GM12878 (cell line): Measurements from ENCODE around the gene CRYBA2. TPM values are rescaled to one million over a fixed set of nuclear protein-coding genes. Genes with fewer than 3 reads are reported as not detected.

Source experiments
- ATAC-seq: fragments of 200-7000 bp; cut with Tn5 transposase; 3 replicates; pipeline ENCODE4 v1.9.1; 2020; ENCODE audit warnings: mild to moderate bottlenecking, moderate library complexity
- BruUV-seq: library from RNA; stranded (reverse); fragments of 400-500 nt; replicated peaks from 2 replicates; lab custom pipeline; 2021; lab: Mats Ljungman, UMichigan
- CTCF ChIA-PET: fragments of 300-600 bp; sonication (Branson Sonifier 250); formaldehyde crosslinking; extraction: SDS; loops from one replicate; lab custom pipeline; 2021; ENCODE audit warnings: inconsistent platforms; lab: Yijun Ruan, JAX
- POLR2A ChIA-PET: fragments of 350-600 bp; formaldehyde crosslinking; extraction: SDS; loops from one replicate; lab custom pipeline; 2021; ENCODE audit warnings: inconsistent platforms; lab: Charles Lee
- RAD21 ChIA-PET: fragments of 300-600 bp; sonication (Branson Sonifier 250); formaldehyde crosslinking; loops from one replicate; lab custom pipeline; 2023; ENCODE audit warnings: antibody characterized with exemption; ENCODE audit not compliant: unreplicated experiment; lab: Charles Lee
- SMC1A ChIA-PET: fragments of 300-600 bp; sonication (Branson Sonifier 250); formaldehyde crosslinking; loops from one replicate; lab custom pipeline; 2023; ENCODE audit not compliant: unreplicated experiment, uncharacterized antibody; lab: Charles Lee
- DNase-seq: peaks from one replicate; pipeline ENCODE4 v3.0.0-alpha.2; 2011; ENCODE audit warnings: low read depth, low spot score
- FAIRE-seq: peaks from 3 replicates; lab custom pipeline; 2011; peaks lifted over from hg19 to GRCh38; lab: Jason Lieb, UNC
- H2AFZ ChIP-seq: 2 replicates; pipeline ENCODE4 v1.6.0; 2011; ENCODE audit warnings: low read depth, low read length, control low read depth; ENCODE audit not compliant: control insufficient read depth
- H3K27ac ChIP-seq: 2 replicates; pipeline ENCODE4 v1.5.1; 2011; ENCODE audit warnings: control low read depth; ENCODE audit not compliant: control insufficient read depth, insufficient read depth
- H3K27me3 ChIP-seq, 2 experiments: replicated peaks in 1 of 2; 2 replicates each; pipeline versions ENCODE4 v1.6.0 to v1.6.1; 2011; ENCODE audit warnings: low read length in 1 of 2; ENCODE audit not compliant: control insufficient read depth in 2 of 2, insufficient read depth in 2 of 2
- H3K36me3 ChIP-seq, 2 experiments: 2 replicates each; pipeline ENCODE4 v1.5.1; 2011; ENCODE audit warnings: low read length in 1 of 2; ENCODE audit not compliant: control insufficient read depth in 2 of 2, insufficient read depth in 2 of 2
- H3K4me1 ChIP-seq: 2 replicates; pipeline ENCODE4 v1.6.1; 2011; ENCODE audit warnings: mild to moderate bottlenecking, low read length, moderate library complexity, mixed read lengths; ENCODE audit not compliant: control insufficient read depth, insufficient read depth
- H3K4me2 ChIP-seq: 2 replicates; pipeline ENCODE4 v1.6.0; 2011; ENCODE audit warnings: control low read depth; ENCODE audit not compliant: control insufficient read depth, insufficient read depth
- H3K4me3 ChIP-seq: fragments of 200-600 bp; sonication (generic); 2 replicates; pipeline ENCODE4 v1.5.1; 2016
- H3K79me2 ChIP-seq: 2 replicates; pipeline ENCODE4 v1.6.0; 2011; ENCODE audit warnings: low read length; ENCODE audit not compliant: control insufficient read depth, insufficient read depth
- H3K9ac ChIP-seq: 2 replicates; pipeline ENCODE4 v1.8.0; 2011; ENCODE audit warnings: low read length, control low read depth, mixed read lengths; ENCODE audit not compliant: control insufficient read depth, insufficient read depth
- H3K9me3 ChIP-seq: replicated peaks from 3 replicates; pipeline ENCODE4 v1.5.1; 2011; ENCODE audit warnings: mild to moderate bottlenecking, low read length; ENCODE audit not compliant: control insufficient read depth, insufficient read depth
- H4K20me1 ChIP-seq: 2 replicates; pipeline ENCODE4 v1.6.0; 2011; ENCODE audit not compliant: control insufficient read depth, insufficient read depth
- E2F4 ChIP-seq: IDR thresholded peaks from 2 replicates; pipeline ENCODE4 v1.6.1; 2012; ENCODE audit warnings: low read depth, low read length, improper control_type of control experiment
- ELK1 ChIP-seq: IDR thresholded peaks from 2 replicates; pipeline ENCODE4 v1.6.1; 2012; ENCODE audit warnings: low read depth, low read length, improper control_type of control experiment
- EP300 ChIP-seq, 2 experiments: fragments of 150-350 bp in 1 of 2; IDR thresholded peaks; 2 replicates each; pipeline ENCODE4 v1.6.1; 2011 to 2012; ENCODE audit warnings: low read depth in 2 of 2, low read length in 2 of 2, borderline replicate concordance in 1 of 2, improper control_type of control experiment in 1 of 2, inconsistent platforms in 1 of 2; ENCODE audit not compliant: control insufficient read depth in 1 of 2
- EZH2 ChIP-seq: IDR thresholded peaks from 2 replicates; pipeline ENCODE4 v1.6.1; 2012; ENCODE audit warnings: low read depth, mild to moderate bottlenecking, control low read depth, inconsistent platforms, low read length, borderline replicate concordance; ENCODE audit not compliant: control insufficient read depth
- FOXM1 ChIP-seq: IDR thresholded peaks from 2 replicates; pipeline ENCODE4 v1.6.1; 2012; ENCODE audit warnings: low read depth, mild to moderate bottlenecking, inconsistent platforms, low read length, moderate library complexity
- IKZF1 ChIP-seq: fragments of 450-650 bp; conservative IDR thresholded peaks from 2 replicates; pipeline ENCODE4 v1.6.1; 2017; ENCODE audit warnings: antibody characterized with exemption, mild to moderate bottlenecking
- IKZF2 ChIP-seq, 2 experiments: fragments of 450-650 bp; IDR thresholded peaks; 2 replicates each; pipeline ENCODE4 v1.6.1; 2017; ENCODE audit warnings: mild to moderate bottlenecking in 2 of 2, moderate library complexity in 2 of 2
- JUND ChIP-seq: IDR thresholded peaks from 2 replicates; pipeline ENCODE4 v1.6.1; 2012; ENCODE audit warnings: low read depth, mild to moderate bottlenecking, low read length, improper control_type of control experiment, moderate library complexity
- MYC ChIP-seq: IDR thresholded peaks from 2 replicates; pipeline ENCODE4 v1.6.1; 2011; ENCODE audit warnings: mild to moderate bottlenecking, low read length, moderate library complexity, inconsistent platforms; ENCODE audit not compliant: insufficient read depth, insufficient replicate concordance, insufficient read length, severe bottlenecking
- POLR2AphosphoS5 ChIP-seq: IDR thresholded peaks from 2 replicates; pipeline ENCODE4 v1.6.1; 2011; ENCODE audit warnings: mild to moderate bottlenecking, low read length, inconsistent platforms
- RBBP5 ChIP-seq: fragments of 200-600 bp; sonication (generic); conservative IDR thresholded peaks from 2 replicates; pipeline ENCODE4 v1.6.1; 2016
- SIN3A ChIP-seq: IDR thresholded peaks from 2 replicates; pipeline ENCODE4 v1.6.1; 2012; ENCODE audit warnings: low read depth, low read length, improper control_type of control experiment
- SPI1 ChIP-seq: IDR thresholded peaks from 2 replicates; pipeline ENCODE4 v1.6.1; 2011; ENCODE audit warnings: low read depth, mild to moderate bottlenecking, low read length, moderate library complexity, borderline replicate concordance; ENCODE audit not compliant: insufficient read depth
- SREBF2 ChIP-seq: IDR thresholded peaks from 2 replicates; pipeline ENCODE4 v1.6.1; 2012; ENCODE audit warnings: mild to moderate bottlenecking, low read length
- ZNF207 ChIP-seq: fragments of 450-650 bp; IDR thresholded peaks from 2 replicates; pipeline ENCODE4 v1.6.1; 2014; ENCODE audit warnings: antibody characterized with exemption, mild to moderate bottlenecking, borderline replicate concordance
- ZZZ3 ChIP-seq: IDR thresholded peaks from 2 replicates; pipeline ENCODE4 v1.6.1; 2011; ENCODE audit warnings: low read depth; ENCODE audit not compliant: control insufficient read depth, insufficient read length
- WGBS: methylation state at CpG from one replicate; pipeline ENCODE4 v1.1.6; 2016; ENCODE audit warnings: low lambda C conversion rate; ENCODE audit not compliant: insufficient replicate concordance, insufficient coverage; ENCODE audit errors: missing lambda C conversion rate; 5-methylcytosine and 5-hydroxymethylcytosine counted together
- in situ Hi-C: fragments of 300-500 bp; cut with MboI; formaldehyde crosslinking; loops from 9 replicates; pipeline ENCODE4 v1.14.3; 2018; ENCODE audit warnings: mixed read lengths
- intact Hi-C: fragments of 100-400 bp; cut with micrococcal nuclease; formaldehyde crosslinking; loops from one replicate; pipeline ENCODE4 v1.14.2; 2022; ENCODE audit not compliant: unreplicated experiment
- polyA plus RNA-seq, 11 experiments: library from polyadenylated mRNA; depleted of rRNA in 4 of 11; unstranded in 6 of 11; stranded (reverse) in 5 of 11; fragments of >200 nt; fragmentation: Nextera tagmentation in 4 of 11; fragmentation: Illumina TruSeq in 1 of 11; extraction: Ambion mirVana in 4 of 11; extraction: Trizol in 1 of 11; gene quantifications; 1 replicate in 1 of 11; 2 replicates in 10 of 11; pipeline versions ENCODE4 v1.2.1 to v1.2.3, GENCODE V29; 2011 to 2016; ENCODE audit warnings: inconsistent platforms in 2 of 11, missing spikeins in 2 of 11, low read depth in 1 of 11
- total RNA-seq, 4 experiments: library from RNA; depleted of rRNA in 3 of 4; stranded (reverse); fragments of >200 nt in 3 of 4; fragmentation: Illumina TruSeq in 1 of 4; extraction: Trizol in 1 of 4; gene quantifications; 2 replicates each; pipeline versions ENCODE4 v1.2.1 to v1.2.3, GENCODE V29; 2013 to 2021

The CRYBA2 gene
- total and polyA plus RNA-seq, 10 of the 15 experiments (the other 5 are each of a cell fraction or from before 2014, with no cell fraction given): not detected

GRCh38 chr2:218952160-218952559 is 41.1 kb downstream of the CRYBA2 start:
- DNase-seq (no peak), ATAC-seq (no peak), FAIRE-seq (no peak)
- Histone ChIP-seq H3K9me3 (no peaks in the 10 kb centered on the region), H3K9ac (no peak overlapping the region), H4K20me1 (no peaks in the 10 kb centered on the region), H3K4me2 (no peak overlapping the region), H3K4me1 (no peaks in the 10 kb centered on the region), H3K36me3 (no peaks in the 10 kb centered on the region), H3K27ac (no peak overlapping the region), H3K79me2 (no peaks in the 10 kb centered on the region), H2AFZ (no peak overlapping the region), H3K27me3 (peaks cover 0 to 2% of the 10 kb centered on the region in 2 experiments; a peak in 2 of 4 replicates), H3K4me3 (no peak overlapping the region)
- POLR2A ChIA-PET: no interaction called here
- in situ Hi-C loops (no loop called here), intact Hi-C loops (no loop called here)
- SMC1A ChIA-PET: interaction anchor here (0.5 to 0.8 kb wide), 2 partner anchors 76 to 149 kb away, joined by 3 read pairs; no protein-coding TSS in a partner anchor
- 37% methylated on average over 7 of the region's 7 CpGs for WGBS
- TF ChIP-seq ZNF207 (no peak), JUND (no peak), EZH2 (no peak), SREBF2 (no peak), POLR2AphosphoS5 (no peak)
- RAD21 ChIA-PET: interaction anchor here (2.0 kb wide), 1 partner anchor 75 kb away, joined by 5 read pairs; no protein-coding TSS in a partner anchor
- CTCF ChIA-PET: interaction anchor here (0.7 to 2.0 kb wide), 8 partner anchors 7 to 203 kb away, joined by 3 to 8 read pairs (median 4); no protein-coding TSS in a partner anchor
- BruUV-seq: no TSS peak

- intact Hi-C loops: no loop called here
- Histone ChIP-seq H3K4me1 (no peaks in the 10 kb centered on the region), H3K79me2 (no peaks in the 10 kb centered on the region), H3K27me3 (peaks cover 0 to 2% of the 10 kb centered on the region in 2 experiments; a peak in 2 of 4 replicates), H4K20me1 (no peaks in the 10 kb centered on the region), H3K9ac (no peak overlapping the region), H3K36me3 (no peaks in the 10 kb centered on the region), H3K9me3 (no peaks in the 10 kb centered on the region), H2AFZ (no peak overlapping the region), H3K27ac (no peak overlapping the region), H3K4me3 (no peak overlapping the region), H3K4me2 (no peak overlapping the region)
- RAD21 ChIA-PET: interaction anchor here (0.6 kb wide), 1 partner anchor 51 kb away, joined by 5 read pairs; no protein-coding TSS in a partner anchor
- in situ Hi-C loops: no loop called here
- SMC1A ChIA-PET: no interaction called here
- BruUV-seq: no TSS peak
- CTCF ChIA-PET: no interaction called here
- no peak for ATAC-seq
- DNase-seq: no peak
- no peak for FAIRE-seq
- POLR2A ChIA-PET: no interaction called here
- TF ChIP-seq IKZF1 (no peak), FOXM1 (no peak), MYC (no peak), EP300 (IDR thresholded peaks at IDR 0.05; ENCODE audit: borderline replicate concordance in 1 of 2, control insufficient read depth in 1 of 2, low read depth in 2 of 2, low read length in 2 of 2) (no peak), E2F4 (no peak), IKZF2 (IDR thresholded peaks at IDR 0.05) (no peak), ELK1 (no peak), SPI1 (no peak), RBBP5 (no peak), ZZZ3 (no peak), SIN3A (no peak)
- TF ChIP-seq, all 136 proteins: peak for 0
- no CpG with 5 or more reads among the region's 1 CpG for WGBS
Measured at GRCh38 chr2:218946621-218947020, 46.6 kb downstream of the CRYBA2 start.
